ENCODE data around the gene KIAA1671.

- TF ChIP-seq, protein P1, sequence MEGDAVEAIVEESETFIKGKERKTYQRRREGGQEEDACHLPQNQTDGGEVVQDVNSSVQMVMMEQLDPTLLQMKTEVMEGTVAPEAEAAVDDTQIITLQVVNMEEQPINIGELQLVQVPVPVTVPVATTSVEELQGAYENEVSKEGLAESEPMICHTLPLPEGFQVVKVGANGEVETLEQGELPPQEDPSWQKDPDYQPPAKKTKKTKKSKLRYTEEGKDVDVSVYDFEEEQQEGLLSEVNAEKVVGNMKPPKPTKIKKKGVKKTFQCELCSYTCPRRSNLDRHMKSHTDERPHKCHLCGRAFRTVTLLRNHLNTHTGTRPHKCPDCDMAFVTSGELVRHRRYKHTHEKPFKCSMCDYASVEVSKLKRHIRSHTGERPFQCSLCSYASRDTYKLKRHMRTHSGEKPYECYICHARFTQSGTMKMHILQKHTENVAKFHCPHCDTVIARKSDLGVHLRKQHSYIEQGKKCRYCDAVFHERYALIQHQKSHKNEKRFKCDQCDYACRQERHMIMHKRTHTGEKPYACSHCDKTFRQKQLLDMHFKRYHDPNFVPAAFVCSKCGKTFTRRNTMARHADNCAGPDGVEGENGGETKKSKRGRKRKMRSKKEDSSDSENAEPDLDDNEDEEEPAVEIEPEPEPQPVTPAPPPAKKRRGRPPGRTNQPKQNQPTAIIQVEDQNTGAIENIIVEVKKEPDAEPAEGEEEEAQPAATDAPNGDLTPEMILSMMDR (IDR thresholded peaks at IDR 0.05): no peak
- TF ChIP-seq POLR2AphosphoS5 (IDR thresholded peaks at IDR 0.05): no peak
Observed at GRCh38 chr22:24997023-24997422, 44.5 kb downstream of the KIAA1671 start.

All from breast epithelium (tissue), 3 donors.